SK-N-SH treated with all-trans-retinoic acid at 6 μM for 48 hours (cell line): ENCODE results near the gene CEACAM20.

Experiments
- ARNTL ChIP-seq: fragments of 450-650 bp; formaldehyde crosslinking; IDR thresholded peaks from 2 replicates; pipeline ENCODE4 v1.5.0; 2020; ENCODE audit warnings: low read depth, mild to moderate bottlenecking, moderate library complexity, borderline replicate concordance
- CREB5 ChIP-seq: fragments of 250-450 bp; sonication (Bioruptor Pico); IDR thresholded peaks from 2 replicates; pipeline ENCODE4 v1.5.1; 2020; ENCODE audit warnings: low read depth, mild to moderate bottlenecking, moderate library complexity
- ESRRG ChIP-seq: fragments of 250-450 bp; sonication (Bioruptor Pico); IDR thresholded peaks from 2 replicates; pipeline ENCODE4 v1.6.1; 2021; ENCODE audit warnings: mild to moderate bottlenecking
- PATZ1 ChIP-seq: fragments of 250-450 bp; sonication (Bioruptor Pico); IDR thresholded peaks from 2 replicates; pipeline ENCODE4 v1.8.0; 2020; ENCODE audit warnings: mild to moderate bottlenecking, moderate library complexity, borderline replicate concordance
- POU6F1 ChIP-seq: fragments of 250-450 bp; sonication (Bioruptor Pico); IDR thresholded peaks from 2 replicates; pipeline ENCODE4 v1.8.0; 2021; ENCODE audit warnings: low read depth, mild to moderate bottlenecking, moderate library complexity, borderline replicate concordance
- SNAI2 ChIP-seq: fragments of 250-450 bp; sonication (Bioruptor Pico); IDR thresholded peaks from 2 replicates; pipeline ENCODE4 v1.5.0; 2020; ENCODE audit warnings: mild to moderate bottlenecking, moderate library complexity
- TSHZ2 ChIP-seq: fragments of 250-450 bp; sonication (Bioruptor Pico); IDR thresholded peaks from 2 replicates; pipeline ENCODE4 v1.5.0; 2020; ENCODE audit warnings: mild to moderate bottlenecking, moderate library complexity
- ZFP3 ChIP-seq: fragments of 250-450 bp; sonication (Bioruptor Pico); IDR thresholded peaks from 2 replicates; pipeline ENCODE4 v1.5.0; 2020; ENCODE audit warnings: mild to moderate bottlenecking, moderate library complexity
- ZFP30 ChIP-seq: fragments of 450-650 bp; formaldehyde crosslinking; IDR thresholded peaks from 2 replicates; pipeline ENCODE4 v1.5.0; 2022; ENCODE audit warnings: mild to moderate bottlenecking, moderate library complexity
- ZNF70 ChIP-seq: fragments of 450-650 bp; formaldehyde crosslinking; IDR thresholded peaks from 2 replicates; pipeline ENCODE4 v1.5.0; 2020; ENCODE audit warnings: mild to moderate bottlenecking, moderate library complexity
- ZNF8 ChIP-seq: fragments of 450-650 bp; formaldehyde crosslinking; IDR thresholded peaks from 2 replicates; pipeline ENCODE4 v1.5.0; 2020; ENCODE audit warnings: mild to moderate bottlenecking, moderate library complexity

GRCh38 chr19:44527554-44527953 is 1.9 kb downstream of the CEACAM20 start:
- TF ChIP-seq PATZ1 (CRISPR knock-in tag) = no peak
- TF ChIP-seq ZNF8 (CRISPR knock-in tag) = no peak
- no peak for TF ChIP-seq ARNTL (CRISPR knock-in tag)
- no peak for TF ChIP-seq SNAI2 (CRISPR knock-in tag)
- no peak for TF ChIP-seq CREB5
- no peak for TF ChIP-seq ZNF70 (CRISPR knock-in tag)
- no peak for TF ChIP-seq ZFP3 (CRISPR knock-in tag)
- TF ChIP-seq ZFP30 (CRISPR knock-in tag) = no peak
- no peak for TF ChIP-seq POU6F1 (CRISPR knock-in tag)
- no peak for TF ChIP-seq TSHZ2 (CRISPR knock-in tag)
- no peak for TF ChIP-seq ESRRG (CRISPR knock-in tag)
